Stomach (tissue), 9 donors: ENCODE measurements around the gene NLGN4X. TPM values are rescaled to one million over a fixed set of nuclear protein-coding genes. Genes with fewer than 3 reads are reported as not detected.
A peak's percentile ranks its signal among the peaks of the same experiment; 100 is the strongest.

Experiments
- DNase-seq, 2 donors: peaks; one replicate each; pipeline versions ENCODE4 v3.0.0 to v3.0.0-alpha.2; 2013 to 2019
- H3K27ac ChIP-seq, 5 donors: fragments of 200-600 bp in 4 of 5; sonication (generic) in 4 of 5; one replicate each; pipeline ENCODE4 v1.5.1; 2013 to 2019; ENCODE audit warnings: mild to moderate bottlenecking in 1 of 5, moderate library complexity in 1 of 5
- H3K27me3 ChIP-seq, 3 donors: fragments of 200-600 bp; sonication (generic); one replicate each; pipeline ENCODE4 v1.5.1; 2017 to 2019; ENCODE audit warnings: mixed run types in 1 of 3
- H3K36me3 ChIP-seq, 4 donors: fragments of 200-600 bp; sonication (generic); 1 replicate in 3 of 4; 2 replicates in 1 of 4; pipeline ENCODE4 v1.5.1; 2016 to 2019
- H3K4me1 ChIP-seq, 4 donors: fragments of 200-600 bp; sonication (generic); one replicate each; pipeline ENCODE4 v1.5.1; 2016 to 2019
- H3K4me3 ChIP-seq, 4 donors: fragments of 200-600 bp; sonication (generic) in 3 of 4; one replicate each; pipeline ENCODE4 v1.5.1; 2016 to 2019; ENCODE audit warnings: mild to moderate bottlenecking in 1 of 4
- H3K9me3 ChIP-seq, 4 donors: fragments of 200-600 bp; sonication (generic); one replicate each; pipeline ENCODE4 v1.5.1; 2016 to 2019
- EP300 ChIP-seq: sonication (generic); formaldehyde crosslinking; IDR thresholded peaks from one replicate; pipeline ENCODE4 v1.6.1; 2017; ENCODE audit warnings: antibody characterized with exemption
- POLR2A ChIP-seq, 4 donors: fragments of 450-650 bp; IDR thresholded peaks; one replicate each; pipeline ENCODE4 v1.6.1; 2016; ENCODE audit warnings: antibody characterized with exemption in 4 of 4, control low read depth in 2 of 4, mild to moderate bottlenecking in 1 of 4, moderate library complexity in 1 of 4
- POLR2AphosphoS5 ChIP-seq, 3 donors: sonication (generic); formaldehyde crosslinking; IDR thresholded peaks; one replicate each; pipeline ENCODE4 v1.6.1; 2016; ENCODE audit warnings: antibody characterized with exemption in 3 of 3
- WGBS, 5 donors: extraction: QIAGEN DNeasy Blood & Tissue Kit in 3 of 5; methylation state at CpG; one replicate each; pipeline versions ENCODE4 v1.1.5 to v1.1.7; 2013 to 2018; 5-methylcytosine and 5-hydroxymethylcytosine counted together
- intact Hi-C: fragments of 100-400 bp; cut with DNase I; formaldehyde crosslinking; loops from one replicate; pipeline ENCODE4 v1.15.1; 2023; ENCODE audit warnings: low total_unique reads
- polyA plus RNA-seq, 3 donors: library from polyadenylated mRNA; stranded (reverse); fragments of 200-250 nt; gene quantifications; one replicate each; pipeline ENCODE4 v1.2.3, GENCODE V29; 2013
- total RNA-seq, 5 donors: library from RNA; depleted of rRNA; stranded (reverse); fragments of >200 nt; gene quantifications; one replicate each; pipeline versions ENCODE4 v1.1.0 to v1.2.3, GENCODE V29; 2014 to 2016
- TF ChIP-seq, protein P1 (sequence below), 7 experiments: fragments of 450-650 bp in 4 of 7; fragments of 200-600 bp in 3 of 7; sonication (generic) in 3 of 7; IDR thresholded peaks; one replicate each; pipeline ENCODE4 v1.5.1; 2016 to 2019; ENCODE audit warnings: antibody characterized with exemption in 7 of 7, control low read depth in 2 of 7, mild to moderate bottlenecking in 1 of 7
- donor health status: healthy with polysubstance abuse.
- donor health status: Bipolar disorder and iron deficiency.
- donor health status: healthy.

Gene NLGN4X
- total and polyA plus RNA-seq, 8 donors, result under 0.01 to 9.0 (median 0.52) TPM

DNA sequence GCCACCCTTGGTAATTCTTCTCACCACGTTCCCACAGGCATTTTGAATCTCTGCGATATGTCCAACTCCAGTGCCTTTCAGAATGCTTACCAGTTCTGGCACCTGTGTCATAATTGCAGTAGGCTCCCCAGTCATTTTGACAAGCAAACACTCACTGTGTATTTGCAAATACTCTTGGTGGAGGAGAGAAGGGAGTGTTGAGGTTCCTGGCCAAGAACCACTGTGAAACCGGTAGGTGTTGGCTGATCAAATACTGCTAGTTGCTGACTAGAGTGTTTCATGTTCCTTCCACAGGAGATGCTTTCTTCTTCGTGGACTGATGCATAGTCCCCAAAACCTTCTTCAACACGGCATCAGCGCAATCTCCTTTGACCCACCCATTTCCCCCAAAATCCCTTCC lies 16.0 kb upstream of the NLGN4X start:
- no peak for DNase-seq
- TF ChIP-seq, protein P1, sequence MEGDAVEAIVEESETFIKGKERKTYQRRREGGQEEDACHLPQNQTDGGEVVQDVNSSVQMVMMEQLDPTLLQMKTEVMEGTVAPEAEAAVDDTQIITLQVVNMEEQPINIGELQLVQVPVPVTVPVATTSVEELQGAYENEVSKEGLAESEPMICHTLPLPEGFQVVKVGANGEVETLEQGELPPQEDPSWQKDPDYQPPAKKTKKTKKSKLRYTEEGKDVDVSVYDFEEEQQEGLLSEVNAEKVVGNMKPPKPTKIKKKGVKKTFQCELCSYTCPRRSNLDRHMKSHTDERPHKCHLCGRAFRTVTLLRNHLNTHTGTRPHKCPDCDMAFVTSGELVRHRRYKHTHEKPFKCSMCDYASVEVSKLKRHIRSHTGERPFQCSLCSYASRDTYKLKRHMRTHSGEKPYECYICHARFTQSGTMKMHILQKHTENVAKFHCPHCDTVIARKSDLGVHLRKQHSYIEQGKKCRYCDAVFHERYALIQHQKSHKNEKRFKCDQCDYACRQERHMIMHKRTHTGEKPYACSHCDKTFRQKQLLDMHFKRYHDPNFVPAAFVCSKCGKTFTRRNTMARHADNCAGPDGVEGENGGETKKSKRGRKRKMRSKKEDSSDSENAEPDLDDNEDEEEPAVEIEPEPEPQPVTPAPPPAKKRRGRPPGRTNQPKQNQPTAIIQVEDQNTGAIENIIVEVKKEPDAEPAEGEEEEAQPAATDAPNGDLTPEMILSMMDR (IDR thresholded peaks at IDR 0.05), result no peak
- TF ChIP-seq POLR2A (IDR thresholded peaks at IDR 0.05) (no peak), POLR2AphosphoS5 (IDR thresholded peaks at IDR 0.05) (no peak), EP300 (no peak)
- no peaks in the 10 kb centered on the region for H3K27me3 ChIP-seq
- H3K36me3 ChIP-seq, result no peaks in the 10 kb centered on the region
- no peaks in the 10 kb centered on the region for H3K9me3 ChIP-seq
- no peak overlapping the region for H3K4me3 ChIP-seq
- no peaks in the 10 kb centered on the region for H3K4me1 ChIP-seq
- no peak overlapping the region for H3K27ac ChIP-seq
- intact Hi-C loops, result no loop called here
- WGBS, 5 donors, result 64 to 86% (median 80%) methylated on average over 4 to 6 of the region's 6 CpGs

DNA sequence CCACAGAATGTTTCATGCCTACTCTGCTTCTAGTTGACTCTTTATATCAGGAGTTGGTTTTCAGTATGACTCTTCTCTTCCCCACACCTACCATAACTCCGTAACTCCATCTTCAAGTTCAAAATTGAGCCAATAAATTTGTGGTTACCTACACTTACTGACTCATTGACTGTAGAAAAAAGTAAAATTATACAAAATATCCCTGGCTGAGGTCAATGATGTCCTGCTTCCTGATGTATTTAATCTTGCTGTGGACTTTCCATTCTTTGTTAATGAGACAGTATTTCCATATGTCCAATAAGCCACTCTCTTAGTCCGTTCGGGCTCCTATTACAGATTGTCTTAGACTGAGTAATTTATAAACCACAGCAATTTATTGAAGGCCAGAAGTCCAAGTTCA lies 9.9 kb upstream of the NLGN4X start:
- H3K4me3 ChIP-seq, result no peak overlapping the region
- TF ChIP-seq EP300, result no peak
- no peak for TF ChIP-seq POLR2A (IDR thresholded peaks at IDR 0.05)
- TF ChIP-seq, protein P1 (IDR thresholded peaks at IDR 0.05), result no peak
- TF ChIP-seq POLR2AphosphoS5 (IDR thresholded peaks at IDR 0.05), result no peak
- no peaks in the 10 kb centered on the region for H3K9me3 ChIP-seq
- intact Hi-C loops, result no loop called here
- no peaks in the 10 kb centered on the region for H3K4me1 ChIP-seq
- no peak for DNase-seq
- no peak overlapping the region for H3K27ac ChIP-seq
- no peaks in the 10 kb centered on the region for H3K36me3 ChIP-seq
- no peaks in the 10 kb centered on the region for H3K27me3 ChIP-seq
- WGBS, 5 donors, result 84 to 96% (median 92%) methylated on average over 3 of the region's 3 CpGs

DNA sequence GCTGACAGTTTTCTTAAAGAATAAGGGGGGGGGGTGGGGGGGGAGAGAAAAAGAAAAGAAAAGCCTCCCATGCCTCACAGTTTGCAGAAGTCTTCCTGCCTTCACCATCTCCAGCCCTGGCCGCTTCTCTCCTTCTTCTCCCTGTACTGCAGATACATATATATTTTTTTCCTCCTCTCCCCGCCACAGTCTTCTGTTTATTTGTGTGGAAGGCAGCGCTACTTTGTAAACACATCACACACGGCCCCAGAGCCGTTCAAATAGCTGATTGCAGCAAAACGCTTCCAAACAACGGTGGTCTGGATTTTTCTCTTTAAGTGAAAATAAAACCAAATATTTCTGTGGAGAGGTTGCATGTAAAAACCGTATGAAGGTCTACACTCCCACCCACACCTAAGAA lies 732 bp downstream of the NLGN4X start:
- Histone ChIP-seq H3K9me3 (no peaks in the 10 kb centered on the region), H3K27ac (no peak overlapping the region), H3K36me3 (no peaks in the 10 kb centered on the region), H3K4me1 (peaks cover 0 to 26% (median 14%) of the 10 kb centered on the region in 4 donors), H3K27me3 (peaks cover 6 to 40% (median 34%) of the 10 kb centered on the region in 3 donors), H3K4me3 (peak overlapping the region; percentile 36 to 48 (median 43))
- intact Hi-C loops, result no loop called here
- DNase-seq, result peak in 1 of 2 donors; percentile 2
- no peak for TF ChIP-seq POLR2A (IDR thresholded peaks at IDR 0.05)
- TF ChIP-seq EP300, result no peak
- TF ChIP-seq POLR2AphosphoS5 (IDR thresholded peaks at IDR 0.05), result no peak
- 2 to 8% (median 5%) methylated on average over 8 of the region's 8 CpGs for WGBS, 5 donors

DNA sequence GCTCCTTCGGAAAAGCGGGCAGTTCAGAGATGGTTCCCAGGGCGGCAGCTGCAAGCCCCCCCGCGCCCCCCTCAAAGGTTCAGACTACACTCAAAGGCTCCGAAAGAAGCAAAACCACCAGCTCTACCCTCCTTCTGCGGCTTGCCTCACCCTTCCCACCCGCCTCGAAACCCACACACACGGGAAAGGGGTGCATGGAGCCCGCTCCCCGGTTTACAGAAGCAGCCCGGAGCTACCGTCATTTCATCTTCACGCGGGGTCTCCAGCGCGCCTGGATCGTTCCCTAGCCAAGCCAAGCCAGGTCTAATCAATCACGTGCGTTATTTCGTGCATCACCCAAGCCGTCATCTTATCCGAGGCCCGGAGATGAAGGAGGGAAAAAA lies 1.2 kb downstream of the NLGN4X start:
- H3K4me1 ChIP-seq, result peaks cover 0 to 26% (median 14%) of the 10 kb centered on the region in 4 donors
- H3K9me3 ChIP-seq, result no peaks in the 10 kb centered on the region
- H3K4me3 ChIP-seq, result peak overlapping the region; percentile 36 to 48 (median 43)
- intact Hi-C loops, result no loop called here
- peak overlapping the region in 1 of 5 donors; percentile 24 for H3K27ac ChIP-seq
- DNase-seq, result peak in 1 of 2 donors; percentile 38
- no peak for TF ChIP-seq POLR2A (IDR thresholded peaks at IDR 0.05)
- no peak for TF ChIP-seq POLR2AphosphoS5 (IDR thresholded peaks at IDR 0.05)
- TF ChIP-seq, protein P1 (IDR thresholded peaks at IDR 0.05), result no peak
- no peak for TF ChIP-seq EP300
- WGBS, 5 donors, result 0 to 6% (median 3%) methylated on average over 18 to 25 of the region's 25 CpGs
- H3K27me3 ChIP-seq, result peaks cover 6 to 40% (median 34%) of the 10 kb centered on the region in 3 donors
- no peaks in the 10 kb centered on the region for H3K36me3 ChIP-seq
